Measurements from ENCODE around the gene CLMP.
"Not testable (repeated sequence)": the region's sequence is repeated elsewhere in the genome, so short reads cannot be mapped to it uniquely, and the experiment has no call there.

CLMP gene

GRCh38 chr11:123093739-123094138 is 101.3 kb downstream of the CLMP start:
- Histone ChIP-seq H3K4me3 (no peak overlapping the region), H3K9me3 (no peaks in the 10 kb centered on the region), H3K4me1 (no peaks in the 10 kb centered on the region), H3K36me3 (peaks cover 0 to 11% (median 0%) of the 10 kb centered on the region in 3 donors), H3K27me3 (peaks cover 0 to 2% of the 10 kb centered on the region in 2 donors), H3K27ac (no peak overlapping the region)
- DNase-seq, result no peak
- no peak for TF ChIP-seq CTCF (IDR thresholded peaks at IDR 0.05)
- intact Hi-C loops (cut with DNase I; ENCODE audit: low total_unique reads), result no loop called here

DNA sequence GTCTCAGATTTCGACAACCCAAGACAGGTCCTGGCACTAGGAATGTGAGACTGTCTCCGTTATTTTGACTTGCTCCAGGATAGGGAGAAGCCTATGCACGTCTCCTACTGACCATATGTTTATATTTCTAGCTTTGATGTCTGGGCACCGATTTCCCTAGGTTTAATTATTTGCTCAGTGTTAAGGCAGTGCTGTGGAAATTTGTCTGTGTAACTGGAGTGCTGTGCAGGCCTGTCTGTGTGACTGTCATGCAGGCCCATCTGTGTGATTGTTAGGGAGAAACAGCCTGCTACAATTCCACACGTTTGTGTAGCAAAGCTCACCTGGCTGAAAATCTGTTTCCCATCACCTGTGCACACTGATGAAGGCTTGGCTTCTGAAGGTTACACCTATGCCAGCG is 103.5 kb downstream of the CLMP start:
- H3K27ac ChIP-seq, result no peak overlapping the region
- intact Hi-C loops (cut with DNase I; ENCODE audit: low total_unique reads), result no loop called here
- H3K27me3 ChIP-seq, result no peaks in the 10 kb centered on the region
- DNase-seq, result no peak
- H3K4me3 ChIP-seq, result no peak overlapping the region
- TF ChIP-seq CTCF (IDR thresholded peaks at IDR 0.05), result no peak
- no peaks in the 10 kb centered on the region for H3K4me1 ChIP-seq
- H3K9me3 ChIP-seq, result no peaks in the 10 kb centered on the region
- H3K36me3 ChIP-seq, result peaks cover 0 to 5% (median 0%) of the 10 kb centered on the region in 3 donors

DNA sequence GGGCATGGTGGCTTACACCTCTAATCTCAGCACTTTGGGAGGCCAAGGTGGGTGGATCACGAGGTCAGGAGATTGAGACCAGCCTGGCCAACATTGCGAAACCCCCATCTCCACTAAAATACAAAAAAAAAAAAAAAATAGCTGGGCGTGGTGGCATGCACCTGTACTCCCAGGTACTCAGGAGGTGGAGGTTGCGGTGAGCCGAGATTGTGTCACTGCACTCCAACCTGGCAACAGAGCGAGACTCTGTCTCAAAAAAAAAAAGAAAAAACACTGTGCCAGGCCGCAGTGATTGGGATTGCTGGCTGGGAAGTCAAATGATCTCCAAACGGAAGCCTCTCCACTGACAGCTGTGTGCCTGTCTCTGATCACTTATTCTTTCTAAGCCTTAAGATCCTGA is 104.9 kb downstream of the CLMP start:
- H3K4me3 ChIP-seq; DNase-seq; H3K36me3 ChIP-seq; intact Hi-C loops (cut with DNase I; ENCODE audit: low total_unique reads); H3K27me3 ChIP-seq; H3K27ac ChIP-seq; H3K9me3 ChIP-seq; H3K4me1 ChIP-seq: not testable (repeated sequence)

- H3K27me3 ChIP-seq; H3K9me3 ChIP-seq; H3K4me1 ChIP-seq; H3K36me3 ChIP-seq; H3K27ac ChIP-seq; DNase-seq; H3K4me3 ChIP-seq; intact Hi-C loops (cut with DNase I; ENCODE audit: low total_unique reads): not testable (repeated sequence)
Measured at GRCh38 chr11:123088896-123089295, 106.2 kb downstream of the CLMP start.

- H3K9me3 ChIP-seq; H3K27ac ChIP-seq; H3K36me3 ChIP-seq; DNase-seq; H3K27me3 ChIP-seq; intact Hi-C loops (cut with DNase I; ENCODE audit: low total_unique reads); H3K4me3 ChIP-seq; H3K4me1 ChIP-seq: not testable (repeated sequence)
Measured at GRCh38 chr11:123087657-123088056, 107.4 kb downstream of the CLMP start.

DNA sequence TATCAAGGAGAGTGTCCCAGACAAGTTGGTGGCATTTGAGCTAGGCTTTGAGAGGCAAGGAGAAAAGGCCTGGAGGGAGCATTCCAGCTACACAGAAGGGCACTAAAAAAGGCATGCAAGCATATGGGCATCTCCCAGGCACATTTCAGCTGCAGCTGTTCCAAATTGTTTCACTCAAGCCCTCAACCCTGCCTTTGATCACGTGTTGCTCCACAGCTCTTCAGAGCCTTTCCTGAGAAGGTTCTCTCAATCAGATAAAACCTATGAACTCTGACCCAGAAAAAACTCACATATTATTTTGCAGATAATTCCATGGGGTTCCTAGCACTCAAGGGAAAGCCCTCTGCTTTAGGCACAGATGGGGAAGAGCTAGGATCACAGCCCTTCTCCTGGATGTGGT is 108.7 kb downstream of the CLMP start:
- H3K27ac ChIP-seq, result no peak overlapping the region
- no peak overlapping the region for H3K4me3 ChIP-seq
- intact Hi-C loops (cut with DNase I; ENCODE audit: low total_unique reads), result no loop called here
- no peaks in the 10 kb centered on the region for H3K27me3 ChIP-seq
- H3K36me3 ChIP-seq, result peaks cover 0 to 7% (median 0%) of the 10 kb centered on the region in 3 donors
- no peak for DNase-seq
- no peaks in the 10 kb centered on the region for H3K9me3 ChIP-seq
- no peak for TF ChIP-seq CTCF (IDR thresholded peaks at IDR 0.05)
- peaks cover 0 to 9% (median 0%) of the 10 kb centered on the region in 4 donors for H3K4me1 ChIP-seq

DNA sequence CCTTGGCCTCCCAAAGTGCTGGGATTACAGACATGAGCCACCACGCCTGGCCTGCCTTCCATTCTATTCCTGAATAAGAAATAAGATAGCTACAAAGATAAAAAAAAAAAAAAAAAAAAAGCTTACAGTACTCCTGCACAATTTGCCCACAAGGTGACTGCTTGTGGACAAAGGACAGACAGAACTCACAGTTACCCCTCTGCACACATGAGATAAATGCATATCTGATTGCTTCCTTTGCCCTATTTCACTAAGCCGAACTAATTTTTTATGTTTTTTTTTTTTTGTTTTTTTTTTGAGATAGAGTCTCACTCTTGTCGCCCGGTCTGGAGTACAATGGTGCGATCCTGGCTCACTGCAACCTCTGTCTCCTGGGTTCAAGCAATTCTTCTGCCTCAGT is 109.6 kb downstream of the CLMP start:
- peaks cover 0 to 9% (median 0%) of the 10 kb centered on the region in 4 donors for H3K4me1 ChIP-seq
- H3K27me3 ChIP-seq, result no peaks in the 10 kb centered on the region
- intact Hi-C loops (cut with DNase I; ENCODE audit: low total_unique reads), result no loop called here
- no peak overlapping the region for H3K27ac ChIP-seq
- H3K36me3 ChIP-seq, result peaks cover 0 to 7% (median 0%) of the 10 kb centered on the region in 3 donors
- no peaks in the 10 kb centered on the region for H3K9me3 ChIP-seq
- no peak for TF ChIP-seq CTCF (IDR thresholded peaks at IDR 0.05)
- no peak overlapping the region for H3K4me3 ChIP-seq
- DNase-seq, result no peak
